GM21360 (cell line): ENCODE measurements around the gene FANCE.

Source experiments
- ATAC-seq: cut with Tn5 transposase; IDR thresholded peaks from one replicate; pipeline ENCODE4 v1.9.1; 2021; ENCODE audit warnings: mild to moderate bottlenecking, moderate library complexity; ENCODE audit not compliant: unreplicated experiment

The FANCE gene, protein sequence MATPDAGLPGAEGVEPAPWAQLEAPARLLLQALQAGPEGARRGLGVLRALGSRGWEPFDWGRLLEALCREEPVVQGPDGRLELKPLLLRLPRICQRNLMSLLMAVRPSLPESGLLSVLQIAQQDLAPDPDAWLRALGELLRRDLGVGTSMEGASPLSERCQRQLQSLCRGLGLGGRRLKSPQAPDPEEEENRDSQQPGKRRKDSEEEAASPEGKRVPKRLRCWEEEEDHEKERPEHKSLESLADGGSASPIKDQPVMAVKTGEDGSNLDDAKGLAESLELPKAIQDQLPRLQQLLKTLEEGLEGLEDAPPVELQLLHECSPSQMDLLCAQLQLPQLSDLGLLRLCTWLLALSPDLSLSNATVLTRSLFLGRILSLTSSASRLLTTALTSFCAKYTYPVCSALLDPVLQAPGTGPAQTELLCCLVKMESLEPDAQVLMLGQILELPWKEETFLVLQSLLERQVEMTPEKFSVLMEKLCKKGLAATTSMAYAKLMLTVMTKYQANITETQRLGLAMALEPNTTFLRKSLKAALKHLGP

DNA sequence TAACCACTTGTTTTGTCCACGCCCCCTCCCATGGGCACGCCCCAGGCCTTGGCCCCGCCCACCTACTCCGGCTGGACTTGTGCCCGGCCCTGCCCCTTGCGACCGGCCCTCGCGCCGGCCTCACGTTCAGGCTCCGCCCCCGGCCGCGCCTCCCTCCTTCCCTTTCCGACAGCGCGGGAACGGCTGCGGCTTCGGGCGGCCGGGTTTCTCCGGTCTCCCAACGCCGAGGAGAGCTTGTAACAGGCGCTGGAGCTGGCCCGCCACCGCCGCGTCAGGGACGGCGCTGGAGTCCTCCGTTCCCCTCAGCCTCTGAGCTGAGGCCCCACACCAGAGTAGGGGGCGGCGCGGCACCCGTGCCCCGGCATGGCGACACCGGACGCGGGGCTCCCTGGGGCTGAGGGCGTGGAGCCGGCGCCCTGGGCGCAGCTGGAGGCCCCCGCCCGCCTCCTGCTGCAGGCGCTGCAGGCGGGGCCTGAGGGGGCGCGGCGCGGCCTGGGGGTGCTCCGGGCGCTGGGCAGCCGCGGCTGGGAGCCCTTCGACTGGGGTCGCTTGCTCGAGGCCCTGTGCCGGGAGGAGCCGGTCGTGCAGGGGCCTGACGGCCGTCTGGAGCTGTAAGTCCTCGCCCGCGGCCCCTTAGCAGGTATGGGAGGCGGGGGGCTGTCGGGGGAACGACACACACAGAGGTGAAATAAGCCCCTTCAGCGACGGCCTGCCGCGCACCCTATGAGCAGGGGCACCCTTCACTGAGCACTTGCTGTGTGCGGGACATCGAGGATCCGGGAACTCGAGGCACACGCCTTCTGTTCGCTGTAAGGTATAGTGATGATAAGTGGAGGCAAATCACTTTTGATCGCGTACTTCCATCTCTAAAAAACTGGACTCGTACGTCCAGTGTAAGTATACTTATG, at the start of gene FANCE:
TSS of gene FANCE (plus strand) at position 156 of the 908 bp plus-strand sequence. CDS start at position 364, 208 bp downstream.
- peak; percentile 81 for ATAC-seq

DNA sequence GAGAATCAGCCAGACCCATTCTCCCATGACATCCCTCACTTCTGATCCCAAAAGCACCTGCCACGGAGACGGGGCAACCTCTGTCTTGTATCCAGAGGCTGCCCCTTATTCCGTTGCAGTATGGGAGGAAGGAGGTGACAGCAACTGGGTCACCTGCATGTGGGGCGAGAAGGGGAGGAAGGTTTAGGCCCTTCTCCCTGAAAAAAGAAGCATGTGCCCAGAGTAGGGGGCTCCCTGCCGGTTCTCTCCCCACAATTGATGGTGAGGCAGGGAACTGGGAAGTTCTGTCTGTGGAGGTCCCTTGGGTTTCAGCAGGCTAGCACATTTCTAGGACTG, 49.3 kb upstream of the FANCE start:
- ATAC-seq = no peak

DNA sequence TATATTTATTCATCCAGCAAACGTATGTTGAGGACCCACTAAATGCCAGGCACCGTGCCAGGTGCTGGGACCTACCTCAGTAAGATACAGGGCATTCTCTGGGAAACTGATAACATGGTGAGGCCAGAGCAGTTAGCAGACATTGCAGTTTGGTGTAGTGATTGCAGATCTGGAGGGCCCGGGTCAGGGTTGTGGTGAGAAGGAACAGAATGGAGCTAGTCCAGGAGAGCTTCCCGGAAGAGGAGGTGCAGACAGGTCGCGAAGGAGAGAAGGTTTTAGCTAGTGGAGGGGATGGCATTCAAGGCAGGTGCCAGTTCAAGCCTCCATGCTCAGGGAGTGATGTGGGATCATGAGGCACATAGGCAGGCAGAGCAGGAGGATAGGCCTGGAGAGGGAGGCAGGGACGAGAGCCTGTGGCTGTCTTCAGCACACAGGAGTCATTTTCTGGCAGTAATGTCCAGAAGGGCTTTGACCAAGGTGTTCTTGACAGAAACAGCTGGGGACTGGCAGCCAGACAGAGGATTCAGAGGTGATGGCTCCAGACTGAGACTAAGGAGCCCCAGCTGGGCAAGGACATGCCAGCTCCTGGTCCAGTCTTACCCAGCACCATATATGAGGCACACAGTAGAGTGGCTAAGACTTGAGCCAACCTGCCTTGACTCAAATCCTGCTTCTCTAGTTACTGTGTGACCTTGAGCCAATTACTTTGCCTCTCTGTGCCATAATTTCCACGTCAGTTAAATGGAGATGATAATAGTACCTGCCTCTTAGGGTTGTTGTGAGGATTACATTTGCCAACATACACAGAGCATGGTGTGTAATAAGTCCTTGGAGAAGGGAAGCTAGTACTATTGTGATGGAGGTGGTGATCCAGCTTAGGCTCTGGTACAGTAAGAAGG, 48.3 kb upstream of the FANCE start:
- no peak for ATAC-seq

DNA sequence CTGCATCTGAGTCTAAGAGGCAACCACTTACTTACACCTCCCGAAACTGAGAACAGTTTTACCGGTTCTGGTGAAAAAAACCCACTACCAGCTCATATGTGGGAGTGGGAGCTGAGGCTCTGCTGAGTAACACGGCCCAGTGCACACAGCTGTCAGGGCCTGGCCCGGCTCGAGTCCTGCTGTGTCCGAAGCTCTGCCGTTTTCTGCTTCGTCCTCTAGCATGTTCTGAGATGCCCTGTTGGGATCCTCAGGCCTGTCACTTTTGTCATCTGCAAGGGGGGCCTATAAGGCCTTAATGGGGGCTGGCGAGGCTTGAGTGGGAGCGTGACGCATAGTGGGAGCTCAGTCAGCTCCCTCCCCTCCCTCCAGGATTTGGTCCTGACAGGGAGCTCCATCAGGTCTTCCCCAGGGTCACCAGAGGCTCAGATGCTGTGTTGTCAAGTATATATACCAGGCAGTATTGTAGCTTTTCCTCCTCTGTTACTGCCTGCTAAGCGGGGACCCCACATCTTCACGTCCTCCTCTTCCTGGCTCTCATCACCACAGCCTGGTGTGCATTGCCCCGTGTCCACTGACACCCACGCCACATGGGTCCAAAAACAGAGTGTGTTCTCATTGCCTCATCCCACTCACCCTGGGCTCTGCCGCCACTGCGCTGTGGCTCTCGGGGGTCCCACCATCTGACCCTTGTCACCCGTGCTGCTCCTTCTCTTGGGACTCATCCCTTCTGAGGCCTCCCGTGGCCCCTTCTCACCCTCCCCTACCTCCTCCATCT, 45.2 kb upstream of the FANCE start:
- no peak for ATAC-seq

DNA sequence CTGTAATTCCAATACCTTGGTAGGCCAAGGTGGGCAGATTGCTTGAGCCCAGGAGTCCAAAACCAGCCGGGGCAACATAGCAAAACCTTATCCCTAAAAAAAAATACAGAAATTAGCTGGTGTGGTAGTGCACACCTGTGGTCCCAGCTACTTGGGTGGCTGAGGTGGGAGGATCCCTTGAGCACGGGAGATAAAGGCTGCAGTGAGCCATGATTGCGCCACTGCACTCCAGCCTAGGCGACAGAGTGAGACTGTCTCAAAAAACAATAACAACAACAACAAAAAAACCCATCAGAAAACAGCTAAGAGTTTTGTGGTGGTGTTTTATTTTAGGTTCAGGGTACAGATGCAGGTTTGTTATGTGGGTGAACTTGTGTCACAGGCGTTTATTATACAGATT, 42.9 kb upstream of the FANCE start:
- no peak for ATAC-seq

DNA sequence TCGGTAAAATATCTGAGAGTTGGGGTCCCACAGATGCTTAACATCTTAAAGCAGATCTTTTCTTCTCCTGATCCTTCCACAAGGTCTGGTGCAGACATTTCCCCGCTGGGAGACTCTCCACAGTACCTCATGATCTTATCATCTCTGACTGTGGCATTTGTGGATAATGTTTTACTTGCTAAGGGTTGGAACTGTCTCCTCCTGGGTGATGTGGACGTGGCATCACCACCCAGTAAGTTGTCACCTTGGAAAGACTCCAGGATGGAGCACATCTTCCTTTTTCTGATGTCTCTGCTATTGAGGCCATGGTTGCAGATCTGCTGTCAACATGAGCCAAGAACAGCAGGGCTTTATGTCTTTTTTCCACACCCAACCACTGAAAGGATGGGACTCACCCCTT, 42.0 kb upstream of the FANCE start:
- ATAC-seq = no peak

DNA sequence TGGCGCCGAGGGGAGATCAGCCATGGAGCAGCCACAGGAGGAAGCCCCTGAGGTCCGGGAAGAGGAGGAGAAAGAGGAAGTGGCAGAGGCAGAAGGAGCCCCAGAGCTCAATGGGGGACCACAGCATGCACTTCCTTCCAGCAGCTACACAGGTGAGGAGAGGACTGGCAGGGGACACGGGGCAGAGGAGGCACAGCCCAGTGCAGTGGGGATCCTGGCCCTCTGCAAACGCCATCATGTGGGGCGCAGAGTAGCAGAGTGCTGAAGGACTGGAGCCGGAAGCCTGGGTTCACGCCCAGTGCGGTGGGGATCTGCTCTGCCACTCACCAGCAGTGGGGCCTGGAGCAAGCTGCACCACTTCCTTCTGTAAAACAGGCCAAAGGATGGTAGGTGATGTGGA, 41.1 kb upstream of the FANCE start:
- no peak for ATAC-seq

DNA sequence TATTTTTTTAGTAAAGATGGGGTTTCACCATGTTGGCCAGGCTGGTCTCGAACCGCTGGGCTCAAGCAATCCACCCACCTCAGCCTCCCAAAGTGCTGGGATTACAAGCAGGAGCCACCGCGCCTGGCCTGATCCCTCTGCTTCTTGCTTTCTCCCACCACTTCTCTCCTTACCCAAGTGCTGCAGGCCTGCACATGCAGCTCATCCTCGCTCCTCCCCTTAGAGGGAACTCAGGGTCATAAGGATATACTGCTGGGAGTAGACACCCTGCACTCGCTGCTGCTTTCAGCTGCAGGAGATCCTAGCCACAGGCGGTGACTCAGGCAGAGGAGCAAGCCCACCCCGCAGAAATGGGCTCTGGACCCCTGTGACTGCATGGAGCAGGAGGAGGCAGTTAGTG, 40.0 kb upstream of the FANCE start:
- no peak for ATAC-seq

DNA sequence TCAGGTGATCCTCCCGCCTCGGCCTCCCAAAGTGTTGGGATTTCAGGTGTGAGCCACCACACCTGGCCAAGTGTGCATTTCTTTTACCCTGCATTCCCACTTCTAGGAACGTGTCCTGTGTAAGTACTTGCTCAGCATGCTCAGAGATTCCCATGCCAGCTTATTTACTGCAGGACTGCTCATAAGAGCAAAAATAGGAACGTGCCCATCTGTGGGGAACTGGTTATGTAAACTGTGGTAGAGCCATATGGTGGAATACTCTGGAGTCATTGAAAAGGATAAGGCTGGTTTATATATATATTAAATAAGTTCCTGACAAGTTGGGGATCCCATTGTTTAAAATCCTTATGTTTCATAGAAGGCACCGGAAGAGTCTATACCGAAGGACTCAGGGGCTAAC, 38.2 kb upstream of the FANCE start:
- ATAC-seq = no peak

DNA sequence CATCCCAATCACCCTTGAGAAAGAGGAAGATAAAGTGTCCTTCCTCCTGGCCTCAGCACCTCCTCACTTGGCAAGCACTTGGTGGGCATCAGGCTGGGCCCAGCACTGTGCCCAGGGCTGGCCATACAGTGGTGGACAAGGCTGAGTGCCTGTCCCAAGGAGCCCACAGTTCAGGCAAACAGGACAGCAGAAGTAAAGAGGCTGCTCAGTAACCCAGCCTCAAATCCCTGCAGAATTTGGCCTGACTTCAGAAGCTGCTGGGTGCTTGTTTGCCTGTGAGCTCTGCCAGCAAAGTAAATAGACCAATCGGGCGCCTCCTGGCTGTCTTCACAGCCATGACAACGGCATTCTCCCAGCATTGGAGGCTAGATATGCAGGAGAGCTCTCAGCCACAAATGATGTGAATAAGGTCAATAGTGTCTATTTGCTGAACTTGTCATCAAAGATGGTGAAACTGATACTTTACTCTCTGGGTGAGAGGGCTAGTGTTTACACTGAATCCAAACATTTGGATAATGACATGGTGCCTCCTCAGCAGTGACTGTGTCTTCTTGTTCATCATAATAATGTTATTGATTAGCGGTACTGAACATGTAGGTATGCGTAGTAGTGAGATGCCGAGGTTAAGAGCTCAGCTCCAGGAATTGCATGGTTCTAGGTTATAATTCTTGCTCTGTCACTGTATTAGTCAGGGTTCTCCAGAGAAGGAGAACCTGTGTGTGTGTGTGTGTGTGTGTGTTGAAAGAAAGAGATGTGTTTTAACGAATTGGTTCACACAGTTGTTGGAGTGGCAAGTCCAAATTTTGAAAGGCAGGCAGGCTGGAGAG, 36.9 kb upstream of the FANCE start:
- ATAC-seq = no peak

DNA sequence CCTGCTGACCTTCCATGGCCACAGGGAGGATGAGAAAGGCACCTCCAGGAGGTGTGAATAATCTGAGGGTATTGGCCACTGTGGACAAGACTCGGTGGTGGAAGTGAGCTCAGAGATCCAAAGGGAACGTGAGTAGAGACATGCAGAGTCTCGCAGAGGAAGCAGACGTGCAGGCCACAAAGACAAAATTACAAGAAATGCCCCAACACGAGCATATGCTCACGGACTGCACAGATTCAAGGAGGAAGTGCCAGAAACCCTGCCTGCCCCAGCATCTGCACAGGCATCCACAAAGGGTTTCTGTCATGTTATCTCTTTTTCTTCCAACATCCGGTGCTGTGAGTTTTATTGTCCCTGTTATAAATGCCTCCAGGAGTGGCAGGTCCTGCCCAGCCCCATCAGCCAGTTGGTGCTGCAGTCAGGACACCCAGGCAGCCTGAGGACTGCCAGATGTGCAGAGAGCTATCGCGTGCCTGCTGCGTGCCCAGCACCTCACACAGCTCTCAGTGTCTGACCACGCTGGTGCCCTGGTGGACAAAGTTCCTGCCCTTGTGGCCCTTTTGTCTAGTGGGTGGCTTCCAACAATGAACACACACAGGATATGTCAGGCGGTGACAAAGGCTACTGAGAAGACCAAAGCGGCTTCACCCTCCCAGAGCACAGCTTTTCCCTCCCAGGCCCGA, 34.0 kb upstream of the FANCE start:
- ATAC-seq = no peak

DNA sequence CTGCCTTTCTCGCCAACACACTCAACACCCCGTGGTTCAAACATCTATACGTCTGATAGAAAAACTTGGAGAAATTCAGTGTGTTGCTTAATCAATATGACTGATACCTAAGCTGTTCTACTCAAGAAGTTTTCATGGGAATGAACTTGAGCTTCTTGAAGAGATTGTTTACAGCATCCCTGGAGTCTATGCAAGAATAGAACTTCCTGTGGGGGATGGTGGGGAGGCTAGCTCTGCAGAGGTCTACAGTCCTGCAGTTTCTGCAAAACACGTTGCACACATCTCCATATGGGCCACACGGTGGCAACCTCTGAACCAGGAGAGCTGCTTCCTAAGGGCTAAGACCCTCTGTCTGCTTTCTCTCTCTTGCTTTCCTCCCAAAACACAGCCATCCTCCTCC, 32.7 kb upstream of the FANCE start:
- ATAC-seq = no peak

DNA sequence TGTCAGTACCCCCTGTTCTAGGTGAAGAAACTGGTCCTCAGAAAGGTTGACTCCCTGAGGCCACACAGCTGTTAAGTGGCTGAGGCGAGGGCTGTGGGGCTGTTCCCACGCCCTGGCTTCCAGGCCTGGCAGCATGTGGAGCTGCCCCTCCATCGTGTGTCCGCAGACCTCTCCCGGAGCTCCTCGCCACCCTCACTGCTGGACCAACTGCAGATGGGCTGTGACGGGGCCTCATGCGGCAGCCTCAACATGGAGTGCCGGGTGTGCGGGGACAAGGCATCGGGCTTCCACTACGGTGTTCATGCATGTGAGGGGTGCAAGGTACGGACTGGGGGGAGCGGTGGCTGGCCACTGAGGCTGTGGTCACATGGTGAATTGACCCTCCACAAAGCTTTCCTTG, 32.2 kb upstream of the FANCE start:
- ATAC-seq = no peak

DNA sequence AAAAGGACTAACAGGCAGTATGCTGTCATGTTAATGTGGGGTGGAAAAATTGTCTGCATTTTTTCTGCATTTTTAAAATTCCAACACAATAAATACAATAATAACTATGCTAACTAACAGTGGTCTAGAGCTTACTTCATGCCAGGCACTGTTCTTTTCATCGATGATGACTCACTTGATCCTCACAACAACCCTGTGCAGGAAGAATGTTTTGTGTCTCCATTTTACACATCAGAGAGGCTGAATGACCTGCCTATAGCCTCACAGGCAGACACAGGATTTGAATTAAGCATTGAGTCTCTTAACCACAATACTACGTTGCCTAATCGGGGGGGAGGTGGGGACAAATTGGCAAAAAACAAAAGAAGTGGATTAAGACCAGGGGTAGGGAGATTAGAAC, 26.9 kb upstream of the FANCE start:
- ATAC-seq = no peak

DNA sequence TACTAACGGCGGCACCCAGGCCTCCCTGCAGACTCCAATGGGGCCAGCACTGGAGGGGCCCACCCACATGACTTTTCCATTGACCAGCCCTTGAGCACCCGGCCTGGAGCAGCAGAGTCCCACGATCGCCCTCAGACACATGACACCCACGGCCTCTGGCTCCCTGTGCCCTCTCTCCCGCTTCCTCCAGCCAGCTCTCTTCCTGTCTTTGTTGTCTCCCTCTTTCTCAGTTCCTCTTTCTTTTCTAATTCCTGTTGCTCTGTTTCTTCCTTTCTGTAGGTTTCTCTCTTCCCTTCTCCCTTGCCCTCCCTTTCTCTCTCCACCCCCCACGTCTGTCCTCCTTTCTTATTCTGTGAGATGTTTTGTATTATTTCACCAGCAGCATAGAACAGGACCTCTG, 26.1 kb upstream of the FANCE start:
- no peak for ATAC-seq

DNA sequence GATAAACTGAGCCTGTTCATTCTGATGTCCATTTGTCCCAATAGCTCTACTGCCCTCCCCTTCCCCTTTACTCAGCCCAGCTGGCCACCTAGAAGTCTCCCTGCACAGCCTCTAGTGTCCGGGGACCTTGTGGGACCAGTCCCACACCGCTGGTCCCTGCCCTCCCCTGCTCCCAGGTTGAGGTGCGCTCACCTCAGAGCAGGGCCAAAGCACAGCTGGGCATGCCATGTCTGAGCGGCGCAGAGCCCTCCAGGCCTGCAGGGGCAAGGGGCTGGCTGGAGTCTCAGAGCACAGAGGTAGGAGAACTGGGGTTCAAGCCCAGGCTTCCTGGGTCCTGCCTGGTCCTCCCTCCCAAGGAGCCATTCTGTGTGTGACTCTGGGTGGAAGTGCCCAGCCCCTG, 24.7 kb upstream of the FANCE start:
- no peak for ATAC-seq

DNA sequence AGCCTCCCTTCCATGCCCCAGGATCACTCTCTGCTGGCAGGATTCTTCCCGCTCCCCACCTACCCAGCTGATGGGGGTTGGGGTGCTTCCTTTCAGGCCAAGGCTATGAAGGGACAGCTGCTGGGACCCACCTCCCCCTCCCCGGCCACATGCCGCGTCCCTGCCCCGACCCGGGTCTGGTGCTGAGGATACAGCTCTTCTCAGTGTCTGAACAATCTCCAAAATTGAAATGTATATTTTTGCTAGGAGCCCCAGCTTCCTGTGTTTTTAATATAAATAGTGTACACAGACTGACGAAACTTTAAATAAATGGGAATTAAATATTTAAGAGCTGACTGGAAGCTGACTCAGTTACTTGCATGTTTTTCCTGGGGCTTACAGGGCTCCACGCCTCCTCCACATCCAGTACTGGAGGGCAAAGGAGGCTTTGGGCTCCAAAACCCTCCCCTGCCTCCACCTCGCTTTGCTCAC, 24.3 kb upstream of the FANCE start:
- no peak for ATAC-seq

DNA sequence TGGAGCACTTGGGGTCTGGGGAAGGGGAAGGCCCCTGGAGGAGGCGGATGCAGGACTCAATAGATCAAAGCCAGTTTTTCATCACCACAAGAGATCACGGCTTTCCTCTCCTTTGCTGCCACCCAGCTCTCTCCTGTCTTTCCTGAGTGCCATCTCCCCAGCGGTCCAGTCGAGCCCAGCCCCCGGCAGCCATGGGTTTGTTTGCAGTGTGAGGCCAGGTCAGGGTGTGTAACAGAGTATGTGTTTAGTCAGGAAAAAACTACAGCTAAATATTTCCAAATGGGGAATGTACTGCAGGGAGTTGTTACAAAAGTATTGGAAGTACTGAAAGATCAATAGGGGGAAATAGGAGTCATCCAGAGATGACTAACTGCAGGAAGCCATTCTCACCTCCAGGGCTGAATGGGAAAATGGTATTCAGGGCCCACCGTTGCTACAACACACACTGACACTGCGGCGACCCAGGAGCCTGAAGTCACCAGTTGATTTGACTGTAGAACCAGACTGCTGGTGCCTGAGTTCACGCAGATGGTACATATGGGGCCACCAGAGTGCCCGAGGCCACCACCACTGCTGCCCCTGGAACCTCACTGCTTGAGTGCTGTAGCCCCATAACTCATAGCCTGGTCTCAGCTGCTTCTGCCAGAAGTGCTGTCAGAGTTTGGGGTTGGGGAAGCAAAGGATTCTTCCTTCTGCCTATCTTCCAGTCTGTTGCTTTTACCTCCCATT, 23.6 kb upstream of the FANCE start:
- no peak for ATAC-seq
